DMS79 treated with DMSO at 0.1 percent for 48 hours (cell line): ENCODE measurements around the gene TCF19.

Experiments used
- DNase-seq: peaks from one replicate; lab custom pipeline; 2025; lab: John Stamatoyannopoulos, UW

TCF19 gene

GRCh38 chr6:31210123-31210522 is 51.7 kb downstream of the TCF19 start:
- DNase-seq: no peak

GRCh38 chr6:31210741-31211532 is 52.5 kb downstream of the TCF19 start:
- DNase-seq: no peak
